HepG2 (cell line): Measurements from ENCODE around the gene ACADS. TPM values are rescaled to one million over a fixed set of nuclear protein-coding genes. Genes with fewer than 3 reads are reported as not detected.

Source experiments
- ARID2 ChIP-seq: sonication (generic); formaldehyde crosslinking; IDR thresholded peaks from 2 replicates; pipeline ENCODE4 v1.8.1; 2022; ENCODE audit warnings: mild to moderate bottlenecking, missing genetic modification reagents, borderline replicate concordance
- CEBPB ChIP-seq: IDR thresholded peaks from 2 replicates; pipeline ENCODE4 v1.6.1; 2011; ENCODE audit warnings: low read depth, low read length, improper control_type of control experiment, borderline replicate concordance
- DNMT1 ChIP-seq: sonication (generic); formaldehyde crosslinking; IDR thresholded peaks from 2 replicates; pipeline ENCODE4 v1.5.1; 2020; ENCODE audit warnings: mild to moderate bottlenecking, missing genetic modification reagents
- DPF2 ChIP-seq: sonication (generic); formaldehyde crosslinking; IDR thresholded peaks from 2 replicates; pipeline ENCODE4 v1.4.0; 2020; ENCODE audit warnings: mild to moderate bottlenecking, low read depth, missing genetic modification reagents, borderline replicate concordance
- DR1 ChIP-seq: sonication (generic); formaldehyde crosslinking; IDR thresholded peaks from 2 replicates; pipeline ENCODE4 v1.8.0; 2021; ENCODE audit warnings: mild to moderate bottlenecking, missing genetic modification reagents, inconsistent platforms
- EED ChIP-seq: sonication (generic); formaldehyde crosslinking; IDR thresholded peaks from 2 replicates; pipeline ENCODE4 v1.5.0; 2020; ENCODE audit warnings: mild to moderate bottlenecking, missing genetic modification reagents
- FOXA1 ChIP-seq, 2 experiments: fragments of 450-650 bp in 1 of 2; sonication (generic) in 1 of 2; formaldehyde crosslinking in 1 of 2; IDR thresholded peaks; 2 replicates each; pipeline versions ENCODE4 v1.4.0 to v1.6.1; 2016 to 2020; ENCODE audit warnings: missing genetic modification reagents in 1 of 2
- FOXO1 ChIP-seq: sonication (generic); formaldehyde crosslinking; IDR thresholded peaks from 2 replicates; pipeline ENCODE4 v1.4.0; 2020; ENCODE audit warnings: missing genetic modification reagents
- GATA4 ChIP-seq: sonication (generic); IDR thresholded peaks from 2 replicates; pipeline ENCODE4 v1.6.1; 2016; ENCODE audit warnings: antibody characterized with exemption, low read depth, borderline replicate concordance
- HOXA3 ChIP-seq: sonication (generic); formaldehyde crosslinking; IDR thresholded peaks from 2 replicates; pipeline ENCODE4 v1.5.0; 2020; ENCODE audit warnings: missing genetic modification reagents
- ISL2 ChIP-seq: sonication (generic); formaldehyde crosslinking; IDR thresholded peaks from 2 replicates; pipeline ENCODE4 v1.5.0; 2020; ENCODE audit warnings: missing genetic modification reagents
- KLF12 ChIP-seq: sonication (generic); formaldehyde crosslinking; IDR thresholded peaks from 2 replicates; pipeline ENCODE4 v1.4.0; 2020; ENCODE audit warnings: missing genetic modification reagents, borderline replicate concordance
- MBNL3 ChIP-seq: fragments of 250-450 bp; sonication (Bioruptor Pico); conservative IDR thresholded peaks from 2 replicates; pipeline ENCODE4 v1.8.0; 2022; ENCODE audit warnings: mild to moderate bottlenecking, inconsistent platforms
- MEIS1 ChIP-seq: sonication (generic); formaldehyde crosslinking; IDR thresholded peaks from 2 replicates; pipeline ENCODE4 v1.9.0; 2021; ENCODE audit warnings: mild to moderate bottlenecking, missing genetic modification reagents, moderate library complexity, borderline replicate concordance
- NR3C1 ChIP-seq: sonication (generic); formaldehyde crosslinking; IDR thresholded peaks from 2 replicates; pipeline ENCODE4 v1.4.0; 2020; ENCODE audit warnings: missing genetic modification reagents
- REXO4 ChIP-seq: sonication (generic); formaldehyde crosslinking; IDR thresholded peaks from 2 replicates; pipeline ENCODE4 v1.8.0; 2022; ENCODE audit warnings: missing genetic modification reagents, mild to moderate bottlenecking, borderline replicate concordance
- SMAD9 ChIP-seq: sonication (generic); formaldehyde crosslinking; IDR thresholded peaks from 2 replicates; pipeline ENCODE4 v1.5.1; 2020; ENCODE audit warnings: mild to moderate bottlenecking, missing genetic modification reagents
- SMC3 ChIP-seq: IDR thresholded peaks from 2 replicates; pipeline ENCODE4 v1.6.1; 2011; ENCODE audit warnings: low read length, improper control_type of control experiment
- STAG1 ChIP-seq: sonication (generic); formaldehyde crosslinking; IDR thresholded peaks from 2 replicates; pipeline ENCODE4 v1.4.0; 2020; ENCODE audit warnings: missing genetic modification reagents
- ZNF20 ChIP-seq: sonication (generic); formaldehyde crosslinking; IDR thresholded peaks from 2 replicates; pipeline ENCODE4 v1.4.0; 2020; ENCODE audit warnings: mild to moderate bottlenecking, moderate library complexity, missing genetic modification reagents
- ZNF232 ChIP-seq: sonication (generic); formaldehyde crosslinking; IDR thresholded peaks from 2 replicates; pipeline ENCODE4 v1.4.0; 2020; ENCODE audit warnings: missing genetic modification reagents, borderline replicate concordance
- ZNF350 ChIP-seq: sonication (generic); formaldehyde crosslinking; IDR thresholded peaks from 2 replicates; pipeline ENCODE4 v1.4.0; 2020; ENCODE audit warnings: mild to moderate bottlenecking, low read depth, missing genetic modification reagents, borderline replicate concordance
- ZNF564 ChIP-seq: sonication (generic); formaldehyde crosslinking; IDR thresholded peaks from 2 replicates; pipeline ENCODE4 v1.8.1; 2023; ENCODE audit warnings: mild to moderate bottlenecking, missing genetic modification reagents
- ZNF619 ChIP-seq: sonication (generic); formaldehyde crosslinking; IDR thresholded peaks from 2 replicates; pipeline ENCODE4 v1.4.0; 2020; ENCODE audit warnings: mild to moderate bottlenecking, missing genetic modification reagents
- ZNF678 ChIP-seq: sonication (generic); formaldehyde crosslinking; IDR thresholded peaks from 2 replicates; pipeline ENCODE4 v1.4.0; 2020; ENCODE audit warnings: mild to moderate bottlenecking, missing genetic modification reagents
- ZNF790 ChIP-seq: sonication (generic); formaldehyde crosslinking; IDR thresholded peaks from 2 replicates; pipeline ENCODE4 v1.8.0; 2022; ENCODE audit warnings: missing genetic modification reagents, mild to moderate bottlenecking, borderline replicate concordance
- ZNF879 ChIP-seq: sonication (generic); formaldehyde crosslinking; IDR thresholded peaks from 2 replicates; pipeline ENCODE4 v1.8.1; 2023; ENCODE audit warnings: missing genetic modification reagents
- polyA plus RNA-seq, 8 experiments: library from polyadenylated mRNA; depleted of rRNA in 3 of 8; stranded (reverse) in 7 of 8; unstranded in 1 of 8; fragments of >200 nt; fragmentation: Illumina TruSeq in 4 of 8; extraction: Trizol in 4 of 8; gene quantifications; 2 replicates each; pipeline versions ENCODE4 v1.2.1 to v1.2.3, GENCODE V29; 2011 to 2016; ENCODE audit warnings: low read depth in 4 of 8, missing spikeins in 1 of 8, mixed read lengths in 1 of 8; ENCODE audit not compliant: insufficient read depth in 1 of 8
- total RNA-seq, 5 experiments: library from RNA; depleted of rRNA; stranded (reverse); fragments of >200 nt; fragmentation: Illumina TruSeq; extraction: Trizol; gene quantifications; 2 replicates each; pipeline ENCODE4 v1.2.3, GENCODE V29; 2016; ENCODE audit warnings: low read depth in 1 of 5
- TF ChIP-seq, protein P1 (sequence below): sonication (generic); formaldehyde crosslinking; conservative IDR thresholded peaks from 2 replicates; pipeline ENCODE4 v1.4.0; 2020; ENCODE audit warnings: missing genetic modification reagents
- TF ChIP-seq, protein P2 (sequence below): sonication (generic); formaldehyde crosslinking; IDR thresholded peaks from 2 replicates; pipeline ENCODE4 v1.8.1; 2023; ENCODE audit warnings: missing genetic modification reagents, mild to moderate bottlenecking, borderline replicate concordance
- TF ChIP-seq, protein P3 (sequence below): sonication (generic); formaldehyde crosslinking; IDR thresholded peaks from 2 replicates; pipeline ENCODE4 v1.8.1; 2023; ENCODE audit warnings: missing genetic modification reagents, inconsistent platforms, borderline replicate concordance

The ACADS gene
- total and polyA plus RNA-seq, 2 of the 13 experiments (the other 11 are each of a cell fraction or from before 2014, with no cell fraction given) = 17.4 to 27.7 TPM

DNA sequence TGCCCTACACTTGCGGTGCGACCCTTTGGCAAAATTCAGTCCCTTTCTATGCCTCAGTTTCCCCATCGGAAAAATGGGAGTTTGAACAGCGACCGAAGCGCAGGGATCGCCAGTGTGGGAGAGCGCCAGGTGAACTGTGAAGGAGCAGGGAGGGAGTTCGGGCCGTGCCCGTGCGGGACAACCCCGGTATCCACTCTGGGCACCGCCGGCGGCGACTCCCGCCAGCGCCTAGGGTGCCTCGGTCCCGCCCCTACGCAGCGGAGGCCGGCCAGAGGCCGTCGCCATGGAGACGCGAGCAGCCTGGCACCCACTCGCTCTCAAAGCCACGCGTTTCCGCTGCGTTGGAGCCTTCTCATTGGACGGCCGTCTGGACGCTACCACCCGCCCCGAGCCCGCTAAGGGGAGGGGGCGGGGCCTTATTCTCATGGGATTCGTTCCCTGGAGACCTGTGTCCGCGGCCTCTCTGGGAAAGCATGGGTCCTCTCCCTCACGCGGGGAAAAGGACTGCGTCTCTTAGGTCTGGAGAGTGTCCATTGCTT lies 39.4 kb upstream of the ACADS start (continued):
- TF ChIP-seq, protein P1, sequence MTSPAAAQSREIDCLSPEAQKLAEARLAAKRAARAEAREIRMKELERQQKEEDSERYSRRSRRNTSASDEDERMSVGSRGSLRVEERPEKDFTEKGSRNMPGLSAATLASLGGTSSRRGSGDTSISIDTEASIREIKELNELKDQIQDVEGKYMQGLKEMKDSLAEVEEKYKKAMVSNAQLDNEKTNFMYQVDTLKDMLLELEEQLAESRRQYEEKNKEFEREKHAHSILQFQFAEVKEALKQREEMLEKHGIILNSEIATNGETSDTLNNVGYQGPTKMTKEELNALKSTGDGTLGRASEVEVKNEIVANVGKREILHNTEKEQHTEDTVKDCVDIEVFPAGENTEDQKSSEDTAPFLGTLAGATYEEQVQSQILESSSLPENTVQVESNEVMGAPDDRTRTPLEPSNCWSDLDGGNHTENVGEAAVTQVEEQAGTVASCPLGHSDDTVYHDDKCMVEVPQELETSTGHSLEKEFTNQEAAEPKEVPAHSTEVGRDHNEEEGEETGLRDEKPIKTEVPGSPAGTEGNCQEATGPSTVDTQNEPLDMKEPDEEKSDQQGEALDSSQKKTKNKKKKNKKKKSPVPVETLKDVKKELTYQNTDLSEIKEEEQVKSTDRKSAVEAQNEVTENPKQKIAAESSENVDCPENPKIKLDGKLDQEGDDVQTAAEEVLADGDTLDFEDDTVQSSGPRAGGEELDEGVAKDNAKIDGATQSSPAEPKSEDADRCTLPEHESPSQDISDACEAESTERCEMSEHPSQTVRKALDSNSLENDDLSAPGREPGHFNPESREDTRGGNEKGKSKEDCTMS (CRISPR knock-in tag) = no peak
- TF ChIP-seq ZNF678 = no peak
- TF ChIP-seq, protein P2, sequence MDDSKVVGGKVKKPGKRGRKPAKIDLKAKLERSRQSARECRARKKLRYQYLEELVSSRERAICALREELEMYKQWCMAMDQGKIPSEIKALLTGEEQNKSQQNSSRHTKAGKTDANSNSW (CRISPR knock-in tag) = no peak
- TF ChIP-seq FOXO1 = no peak
- no peak for TF ChIP-seq ZNF564 (CRISPR knock-in tag)
- TF ChIP-seq GATA4 = no peak
- TF ChIP-seq ZNF879 = no peak
- no peak for TF ChIP-seq ZNF350
- no peak for TF ChIP-seq ZNF619 (CRISPR knock-in tag)
- TF ChIP-seq FOXA1 (IDR thresholded peaks at IDR 0.05) = no peak
- TF ChIP-seq FOXA1 (CRISPR knock-in tag; IDR thresholded peaks at IDR 0.05) = no peak
- no peak for TF ChIP-seq DPF2 (CRISPR knock-in tag)
- TF ChIP-seq SMC3 = no peak
- 0 out of 2 replicates have a peak, but pooled peaks have one; percentile 18 for TF ChIP-seq SMAD9
- no peak for TF ChIP-seq MBNL3 (CRISPR knock-in tag)
- no peak for TF ChIP-seq REXO4 (CRISPR knock-in tag)
- no peak for TF ChIP-seq ISL2 (CRISPR knock-in tag)
- TF ChIP-seq ZNF20 (CRISPR knock-in tag) = no peak
- TF ChIP-seq STAG1 (CRISPR knock-in tag) = no peak
- no peak for TF ChIP-seq ZNF790 (CRISPR knock-in tag)
- TF ChIP-seq HOXA3 (CRISPR knock-in tag) = no peak; the same call in 1 of the 2 replicates
- no peak for TF ChIP-seq CEBPB
- TF ChIP-seq NR3C1 = no peak
- 0 out of 2 replicates have a peak, but pooled peaks have one; percentile 29 for TF ChIP-seq EED (CRISPR knock-in tag)
- peak; percentile 12; the same call in 1 of the 2 replicates for TF ChIP-seq ZNF232 (CRISPR knock-in tag)
- TF ChIP-seq DR1 (CRISPR knock-in tag) = no peak
- TF ChIP-seq, protein P3, sequence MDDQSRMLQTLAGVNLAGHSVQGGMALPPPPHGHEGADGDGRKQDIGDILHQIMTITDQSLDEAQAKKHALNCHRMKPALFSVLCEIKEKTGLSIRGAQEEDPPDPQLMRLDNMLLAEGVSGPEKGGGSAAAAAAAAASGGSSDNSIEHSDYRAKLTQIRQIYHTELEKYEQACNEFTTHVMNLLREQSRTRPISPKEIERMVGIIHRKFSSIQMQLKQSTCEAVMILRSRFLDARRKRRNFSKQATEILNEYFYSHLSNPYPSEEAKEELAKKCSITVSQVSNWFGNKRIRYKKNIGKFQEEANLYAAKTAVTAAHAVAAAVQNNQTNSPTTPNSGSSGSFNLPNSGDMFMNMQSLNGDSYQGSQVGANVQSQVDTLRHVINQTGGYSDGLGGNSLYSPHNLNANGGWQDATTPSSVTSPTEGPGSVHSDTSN = no peak
- no peak for TF ChIP-seq MEIS1 (CRISPR knock-in tag)
- 0 out of 2 replicates have a peak, but pooled peaks have one; percentile 6 for TF ChIP-seq DNMT1
- TF ChIP-seq KLF12 = no peak; the same call in 1 of the 2 replicates
- TF ChIP-seq ARID2 = no peak
